Omental fat pad (tissue), 4 donors: Measurements from ENCODE around the gene MYOC. TPM values are rescaled to one million over a fixed set of nuclear protein-coding genes. Genes with fewer than 3 reads are reported as not detected.
A peak's percentile ranks its signal among the peaks of the same experiment; 100 is the strongest.
"Not testable (repeated sequence)": the region's sequence is repeated elsewhere in the genome, so short reads cannot be mapped to it uniquely, and the experiment has no call there.

Experiments used
- ATAC-seq: fragments of 150-250 bp; one replicate; pipeline ENCODE4 v1.9.1; 2016; ENCODE audit warnings: mild to moderate bottlenecking, moderate library complexity; ENCODE audit not compliant: low FRiP score
- DNase-seq: peaks from one replicate; pipeline ENCODE4 v3.0.0-alpha.2; 2019; ENCODE audit warnings: low spot score
- total RNA-seq, 4 donors: library from RNA; depleted of rRNA; stranded (reverse); fragments of >200 nt; gene quantifications; one replicate each; pipeline ENCODE4 v1.1.0, GENCODE V29; 2016
- TF ChIP-seq, protein P1 (sequence below), 3 donors: fragments of 450-650 bp; IDR thresholded peaks; one replicate each; pipeline ENCODE4 v1.5.1; 2016 to 2017; ENCODE audit warnings: antibody characterized with exemption in 3 of 3, mild to moderate bottlenecking in 3 of 3, moderate library complexity in 2 of 3

Gene MYOC
- total RNA-seq, 4 donors from 2014 or later: 4.9 to 93.0 (median 19.8) TPM

DNA sequence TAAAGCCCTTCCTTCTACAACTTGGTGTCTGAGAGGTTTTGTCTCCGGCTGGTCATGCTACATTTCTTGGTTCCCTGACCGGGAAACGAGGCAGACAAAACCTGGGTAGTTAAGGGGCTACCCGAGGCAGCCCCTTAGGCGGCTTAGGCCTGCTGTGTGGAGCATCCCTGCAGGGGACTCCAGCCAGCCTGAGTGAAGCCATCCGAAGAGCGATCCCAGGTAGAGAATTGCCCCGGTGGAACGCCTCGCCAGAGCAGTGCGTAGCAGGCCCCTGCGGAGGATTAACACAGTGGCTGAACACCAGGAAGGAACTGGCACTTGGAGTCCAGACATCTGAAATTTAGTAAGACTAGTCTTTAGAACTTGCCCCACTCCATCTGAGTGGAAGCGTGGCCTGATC lies 51.6 kb downstream of the MYOC start:
- no peak for ATAC-seq

DNA sequence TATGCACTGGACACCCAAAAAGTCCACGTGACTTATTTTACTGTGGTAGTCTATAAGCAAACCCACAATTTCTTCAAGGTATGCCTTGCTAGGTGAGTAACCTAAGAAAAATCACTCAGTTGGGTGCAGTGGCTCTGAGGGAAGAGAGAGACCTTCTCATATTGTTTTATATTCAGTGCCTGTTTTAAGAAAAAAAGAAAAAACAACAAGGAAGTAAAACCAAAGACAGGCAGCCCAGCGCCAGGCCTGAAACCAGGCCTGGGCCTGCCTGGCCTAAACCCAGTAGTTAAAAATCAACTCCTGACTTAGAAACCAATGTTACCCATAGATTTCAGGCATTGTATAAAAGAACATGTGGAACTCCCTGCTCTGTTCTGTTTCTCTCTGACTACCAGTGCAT lies 52.2 kb downstream of the MYOC start:
- not testable (repeated sequence) for DNase-seq

More for the DNA sequence above, 51.6 kb downstream of the MYOC start:
- DNase-seq: no peak
- TF ChIP-seq, protein P1, sequence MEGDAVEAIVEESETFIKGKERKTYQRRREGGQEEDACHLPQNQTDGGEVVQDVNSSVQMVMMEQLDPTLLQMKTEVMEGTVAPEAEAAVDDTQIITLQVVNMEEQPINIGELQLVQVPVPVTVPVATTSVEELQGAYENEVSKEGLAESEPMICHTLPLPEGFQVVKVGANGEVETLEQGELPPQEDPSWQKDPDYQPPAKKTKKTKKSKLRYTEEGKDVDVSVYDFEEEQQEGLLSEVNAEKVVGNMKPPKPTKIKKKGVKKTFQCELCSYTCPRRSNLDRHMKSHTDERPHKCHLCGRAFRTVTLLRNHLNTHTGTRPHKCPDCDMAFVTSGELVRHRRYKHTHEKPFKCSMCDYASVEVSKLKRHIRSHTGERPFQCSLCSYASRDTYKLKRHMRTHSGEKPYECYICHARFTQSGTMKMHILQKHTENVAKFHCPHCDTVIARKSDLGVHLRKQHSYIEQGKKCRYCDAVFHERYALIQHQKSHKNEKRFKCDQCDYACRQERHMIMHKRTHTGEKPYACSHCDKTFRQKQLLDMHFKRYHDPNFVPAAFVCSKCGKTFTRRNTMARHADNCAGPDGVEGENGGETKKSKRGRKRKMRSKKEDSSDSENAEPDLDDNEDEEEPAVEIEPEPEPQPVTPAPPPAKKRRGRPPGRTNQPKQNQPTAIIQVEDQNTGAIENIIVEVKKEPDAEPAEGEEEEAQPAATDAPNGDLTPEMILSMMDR (IDR thresholded peaks at IDR 0.05): no peak

DNA sequence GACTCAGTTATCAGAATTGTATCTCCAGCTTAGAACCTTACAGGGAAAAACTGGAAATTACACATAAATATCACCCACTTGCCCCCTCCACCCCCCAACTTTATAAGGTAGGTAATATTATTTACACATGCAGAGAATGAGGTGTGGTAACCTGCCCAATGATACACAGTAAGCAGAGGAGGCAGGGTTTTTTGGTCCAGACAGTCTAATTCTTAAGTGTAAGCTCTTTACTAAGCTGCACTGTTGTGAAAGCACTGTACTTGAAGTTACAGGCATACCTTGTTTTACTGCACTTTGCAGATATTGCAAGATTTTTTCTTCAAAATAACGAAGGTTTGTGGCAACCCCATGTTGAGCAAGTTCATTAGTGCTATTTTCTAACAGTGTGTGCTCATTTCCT lies 55.3 kb downstream of the MYOC start:
- DNase-seq (no peak), ATAC-seq (no peak)
- TF ChIP-seq, protein P1 (IDR thresholded peaks at IDR 0.05): no peak

More for the DNA sequence above, 52.2 kb downstream of the MYOC start:
- not testable (repeated sequence) for ATAC-seq

DNA sequence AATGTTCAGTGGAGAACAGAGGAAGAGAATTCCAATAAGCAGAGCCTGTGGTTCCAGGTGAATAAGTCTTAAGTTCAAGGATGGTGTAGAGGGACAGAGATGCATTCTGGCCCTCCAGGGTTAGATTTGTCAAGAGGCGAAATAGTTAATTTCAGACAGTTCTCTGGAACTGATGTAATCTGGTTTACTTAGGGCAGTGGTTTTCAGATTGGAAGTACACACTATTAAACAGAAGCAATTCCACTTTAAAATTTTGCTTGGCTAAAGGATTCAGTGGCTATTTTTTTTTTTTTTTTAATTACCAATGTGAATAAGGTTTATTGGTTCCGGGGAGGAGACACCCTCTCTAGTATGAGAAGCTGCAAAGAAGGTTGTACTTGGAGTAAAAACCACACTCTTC lies 55.8 kb downstream of the MYOC start:
- no peak for ATAC-seq
- TF ChIP-seq, protein P1 (IDR thresholded peaks at IDR 0.05): no peak
- DNase-seq: no peak

DNA sequence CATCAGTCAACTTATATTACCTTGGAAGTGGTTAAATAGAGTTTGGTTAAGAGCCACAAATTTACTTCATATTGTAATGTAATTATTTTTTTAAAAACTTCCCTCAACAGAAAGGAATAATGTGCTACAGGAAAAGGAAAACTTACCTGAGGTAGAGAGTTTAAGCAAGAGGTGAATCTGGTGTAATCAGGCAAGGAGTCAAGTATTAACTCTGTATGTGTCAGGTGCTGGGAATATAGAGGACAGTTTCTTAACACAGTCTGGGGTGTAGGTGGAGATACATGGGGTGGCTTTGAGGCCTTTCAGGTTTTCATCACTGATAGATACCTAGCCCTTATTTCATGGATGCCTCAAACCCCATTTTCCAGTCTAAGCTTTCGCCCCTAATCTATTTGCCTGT lies 56.4 kb downstream of the MYOC start:
- DNase-seq (no peak), ATAC-seq (no peak)
- TF ChIP-seq, protein P1 (IDR thresholded peaks at IDR 0.05): no peak

DNA sequence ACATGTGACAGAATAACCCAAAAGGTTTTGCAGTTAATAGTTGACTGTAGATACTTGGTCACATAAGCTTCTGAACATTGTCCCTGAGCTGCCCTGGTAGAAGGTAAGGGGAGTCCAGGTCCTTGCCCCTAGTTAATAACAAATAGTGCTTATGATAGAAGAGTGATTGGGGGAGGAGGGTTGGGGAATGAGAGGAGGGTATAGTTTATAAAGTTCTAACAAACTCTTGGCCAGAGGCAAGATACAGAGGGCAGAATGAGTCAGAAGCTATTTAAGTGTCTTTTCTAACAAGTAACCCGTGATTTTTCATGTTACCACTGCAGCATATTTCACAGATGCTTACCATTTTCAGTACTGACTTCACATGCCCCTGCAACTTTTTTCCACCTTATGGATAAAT lies 57.2 kb downstream of the MYOC start:
- no peak for DNase-seq
- TF ChIP-seq, protein P1 (IDR thresholded peaks at IDR 0.05): no peak
- ATAC-seq: peak; percentile 19

DNA sequence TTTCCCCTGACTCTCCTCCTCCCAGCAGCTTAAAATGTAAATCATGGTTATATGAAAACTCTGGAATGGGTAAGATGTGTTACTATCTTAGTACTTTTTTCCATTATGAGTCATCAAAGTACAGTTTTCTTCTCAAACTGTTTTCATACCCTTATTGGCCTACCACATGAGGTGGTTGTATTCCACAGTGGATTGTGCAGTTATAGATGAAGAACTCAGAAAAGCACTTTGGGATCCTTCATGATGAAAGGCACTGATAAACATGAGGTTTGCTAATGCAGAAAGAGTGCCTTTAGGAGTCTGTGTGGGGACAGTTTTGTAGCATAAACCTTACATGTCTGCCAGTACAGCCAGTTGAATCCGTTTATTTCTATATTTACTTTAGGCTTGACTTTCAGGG lies 62.5 kb downstream of the MYOC start:
- DNase-seq: no peak
- ATAC-seq: peak; percentile 17
- TF ChIP-seq, protein P1 (IDR thresholded peaks at IDR 0.05): no peak

DNA sequence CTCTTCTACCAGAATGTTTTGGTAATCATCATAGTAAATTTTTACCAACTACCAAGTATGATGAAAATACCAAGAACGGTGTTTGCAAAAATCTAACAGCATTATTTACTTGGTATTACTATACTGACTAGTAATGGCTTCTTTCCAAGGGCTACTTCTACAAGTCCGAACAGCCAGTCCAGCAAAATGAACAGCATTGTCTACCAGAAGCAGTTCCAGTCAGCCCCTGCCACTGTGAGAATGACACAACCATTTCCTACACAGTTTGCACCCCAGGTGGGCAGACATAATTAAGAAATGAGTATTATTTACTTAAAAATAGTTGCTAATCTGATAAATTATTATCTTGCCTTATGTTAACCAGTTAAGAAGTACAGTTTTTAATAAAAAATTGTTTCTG lies 64.3 kb downstream of the MYOC start:
- TF ChIP-seq, protein P1 (IDR thresholded peaks at IDR 0.05): no peak
- ATAC-seq (no peak), DNase-seq (no peak)
